HepG2 (cell line): ENCODE data around the gene EMILIN1.

ENCODE experiments used
- FOXK2 ChIP-seq: fragments of 450-650 bp; IDR thresholded peaks from 2 replicates; pipeline ENCODE4 v1.6.1; 2016
- NFATC3 ChIP-seq: sonication (generic); formaldehyde crosslinking; IDR thresholded peaks from 2 replicates; pipeline ENCODE4 v1.5.1; 2020; ENCODE audit warnings: mild to moderate bottlenecking, missing genetic modification reagents
- SIX1 ChIP-seq: sonication (generic); formaldehyde crosslinking; IDR thresholded peaks from 2 replicates; pipeline ENCODE4 v1.4.0; 2020; ENCODE audit warnings: missing genetic modification reagents, borderline replicate concordance
- TARDBP ChIP-seq: sonication (generic); formaldehyde crosslinking; IDR thresholded peaks from 2 replicates; pipeline ENCODE4 v1.8.0; 2022; ENCODE audit warnings: mild to moderate bottlenecking, missing genetic modification reagents
- XRCC5 ChIP-seq: fragments of 200-400 bp; formaldehyde crosslinking; optimal IDR thresholded peaks from 2 replicates; pipeline ENCODE3; 2017; ENCODE audit warnings: mild to moderate bottlenecking, low read length
- TF ChIP-seq, protein P1 (sequence below): sonication (generic); formaldehyde crosslinking; IDR thresholded peaks from 2 replicates; pipeline ENCODE4 v1.5.1; 2020; ENCODE audit warnings: missing genetic modification reagents, mild to moderate bottlenecking, borderline replicate concordance
- TF ChIP-seq, protein P2 (sequence below): sonication (generic); formaldehyde crosslinking; IDR thresholded peaks from 2 replicates; pipeline ENCODE4 v1.5.0; 2020; ENCODE audit warnings: mild to moderate bottlenecking, missing genetic modification reagents, moderate library complexity

DNA sequence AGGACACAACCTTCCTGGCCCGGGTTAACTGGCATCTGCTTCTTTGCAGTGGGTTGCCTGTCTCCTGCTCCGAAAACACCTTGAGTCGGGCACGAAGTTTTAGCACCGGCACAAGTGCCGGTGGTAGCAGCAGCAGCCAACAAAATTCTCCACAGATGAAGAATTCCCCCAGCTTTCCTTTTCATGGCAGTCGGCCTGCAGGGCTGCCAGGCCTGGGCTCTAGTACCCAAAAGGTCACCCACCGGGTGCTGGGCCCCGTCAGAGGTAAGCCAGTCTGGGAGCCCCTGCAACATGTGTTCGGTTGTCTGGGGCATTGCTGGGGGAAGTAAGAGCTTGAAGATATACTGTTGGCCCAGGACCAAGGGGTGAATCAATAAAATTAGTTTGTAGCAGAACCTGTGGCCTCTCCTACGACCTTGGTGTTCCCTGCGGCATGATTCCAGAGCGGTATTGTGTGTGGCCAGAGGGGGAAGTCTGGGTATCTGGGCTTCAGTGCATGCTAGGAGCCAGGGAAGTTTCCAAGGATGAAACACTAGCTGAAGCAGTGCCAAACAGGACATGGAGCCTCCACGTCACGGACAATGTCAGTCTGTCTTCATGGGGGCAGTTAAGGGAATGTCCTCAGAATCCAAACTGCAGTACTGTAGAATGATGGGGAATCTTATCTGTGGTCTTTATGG, 19.1 kb upstream of the EMILIN1 start:
- TF ChIP-seq FOXK2 (no peak), NFATC3 (CRISPR knock-in tag) (no peak), SIX1 (CRISPR knock-in tag) (no peak), XRCC5 (no peak), TARDBP (no peak)
- TF ChIP-seq, protein P1, sequence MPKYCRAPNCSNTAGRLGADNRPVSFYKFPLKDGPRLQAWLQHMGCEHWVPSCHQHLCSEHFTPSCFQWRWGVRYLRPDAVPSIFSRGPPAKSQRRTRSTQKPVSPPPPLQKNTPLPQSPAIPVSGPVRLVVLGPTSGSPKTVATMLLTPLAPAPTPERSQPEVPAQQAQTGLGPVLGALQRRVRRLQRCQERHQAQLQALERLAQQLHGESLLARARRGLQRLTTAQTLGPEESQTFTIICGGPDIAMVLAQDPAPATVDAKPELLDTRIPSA (CRISPR knock-in tag), result no peak
- TF ChIP-seq, protein P2, sequence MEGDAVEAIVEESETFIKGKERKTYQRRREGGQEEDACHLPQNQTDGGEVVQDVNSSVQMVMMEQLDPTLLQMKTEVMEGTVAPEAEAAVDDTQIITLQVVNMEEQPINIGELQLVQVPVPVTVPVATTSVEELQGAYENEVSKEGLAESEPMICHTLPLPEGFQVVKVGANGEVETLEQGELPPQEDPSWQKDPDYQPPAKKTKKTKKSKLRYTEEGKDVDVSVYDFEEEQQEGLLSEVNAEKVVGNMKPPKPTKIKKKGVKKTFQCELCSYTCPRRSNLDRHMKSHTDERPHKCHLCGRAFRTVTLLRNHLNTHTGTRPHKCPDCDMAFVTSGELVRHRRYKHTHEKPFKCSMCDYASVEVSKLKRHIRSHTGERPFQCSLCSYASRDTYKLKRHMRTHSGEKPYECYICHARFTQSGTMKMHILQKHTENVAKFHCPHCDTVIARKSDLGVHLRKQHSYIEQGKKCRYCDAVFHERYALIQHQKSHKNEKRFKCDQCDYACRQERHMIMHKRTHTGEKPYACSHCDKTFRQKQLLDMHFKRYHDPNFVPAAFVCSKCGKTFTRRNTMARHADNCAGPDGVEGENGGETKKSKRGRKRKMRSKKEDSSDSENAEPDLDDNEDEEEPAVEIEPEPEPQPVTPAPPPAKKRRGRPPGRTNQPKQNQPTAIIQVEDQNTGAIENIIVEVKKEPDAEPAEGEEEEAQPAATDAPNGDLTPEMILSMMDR, result no peak
